K562 (cell line): Measurements from ENCODE around the gene PRSS53. TPM values are rescaled to one million over a fixed set of nuclear protein-coding genes. Genes with fewer than 3 reads are reported as not detected.

Source experiments
- ARID1B ChIP-seq: fragments of 450-650 bp; IDR thresholded peaks from 2 replicates; pipeline ENCODE4 v1.6.1; 2016; ENCODE audit warnings: antibody characterized with exemption, mild to moderate bottlenecking, inconsistent platforms
- CBX1 ChIP-seq: sonication (generic); IDR thresholded peaks from 2 replicates; pipeline ENCODE4 v1.6.1; 2016; ENCODE audit warnings: antibody characterized with exemption, low read depth, mild to moderate bottlenecking
- CTBP1 ChIP-seq: fragments of 450-650 bp; IDR thresholded peaks from 2 replicates; pipeline ENCODE4 v1.6.1; 2016; ENCODE audit warnings: borderline replicate concordance
- HCFC1 ChIP-seq: IDR thresholded peaks from 2 replicates; pipeline ENCODE4 v1.6.1; 2012; ENCODE audit warnings: low read depth, low read length, improper control_type of control experiment
- HDAC1 ChIP-seq, 2 experiments: fragments of 450-650 bp; IDR thresholded peaks; 2 replicates each; pipeline ENCODE4 v1.6.1; 2016 to 2017; ENCODE audit warnings: inconsistent platforms in 1 of 2, mild to moderate bottlenecking in 1 of 2, moderate library complexity in 1 of 2
- HDAC2 ChIP-seq: fragments of 450-650 bp; IDR thresholded peaks from 2 replicates; pipeline ENCODE4 v1.6.1; 2016; ENCODE audit warnings: mild to moderate bottlenecking
- KDM1A ChIP-seq, 2 experiments: fragments of 450-650 bp; IDR thresholded peaks; 2 replicates each; pipeline ENCODE4 v1.6.1; 2016; ENCODE audit warnings: mild to moderate bottlenecking in 2 of 2
- MXD1 ChIP-seq: fragments of 250-450 bp; sonication (Bioruptor Pico); IDR thresholded peaks from 2 replicates; pipeline ENCODE4 v1.8.0; 2021; ENCODE audit warnings: borderline replicate concordance, mild to moderate bottlenecking, moderate library complexity; ENCODE audit not compliant: poor library complexity, severe bottlenecking
- NFATC3 ChIP-seq: fragments of 450-650 bp; IDR thresholded peaks from 2 replicates; pipeline ENCODE4 v1.6.1; 2017; ENCODE audit warnings: mild to moderate bottlenecking
- NR0B1 ChIP-seq: fragments of 450-650 bp; IDR thresholded peaks from one replicate; pipeline ENCODE4 v1.6.1; 2018; ENCODE audit warnings: mild to moderate bottlenecking, moderate library complexity; ENCODE audit not compliant: partially characterized antibody
- PBX2 ChIP-seq, 2 experiments: IDR thresholded peaks in 1 of 2; conservative IDR thresholded peaks in 1 of 2; 2 replicates each; pipeline ENCODE4 v1.6.1; 2016; ENCODE audit warnings: low read depth in 2 of 2, mild to moderate bottlenecking in 1 of 2, missing compliant biosample characterization in 1 of 2, missing genetic modification characterization in 1 of 2, moderate library complexity in 1 of 2
- PHB ChIP-seq: fragments of 250-450 bp; sonication (Bioruptor Pico); IDR thresholded peaks from 2 replicates; pipeline ENCODE4 v1.5.0; 2021
- PTRF ChIP-seq: fragments of 450-650 bp; IDR thresholded peaks from 2 replicates; pipeline ENCODE4 v1.6.1; 2016; ENCODE audit warnings: mild to moderate bottlenecking, missing genetic modification characterization, missing compliant biosample characterization
- RCOR1 ChIP-seq, 2 experiments: IDR thresholded peaks; 2 replicates each; pipeline ENCODE4 v1.6.1; 2012; ENCODE audit warnings: low read depth in 2 of 2, low read length in 2 of 2, borderline replicate concordance in 1 of 2, improper control_type of control experiment in 1 of 2
- SMARCE1 ChIP-seq: fragments of 450-650 bp; IDR thresholded peaks from 2 replicates; pipeline ENCODE4 v1.7.1; 2016; ENCODE audit warnings: mild to moderate bottlenecking
- THRB ChIP-seq: fragments of 450-650 bp; formaldehyde crosslinking; conservative IDR thresholded peaks from 2 replicates; pipeline ENCODE4 v1.4.0; 2022; ENCODE audit warnings: mild to moderate bottlenecking, missing genetic modification characterization
- VEZF1 ChIP-seq: fragments of 200-800 bp; sonication (Bioruptor generic); IDR thresholded peaks from 2 replicates; pipeline ENCODE4 v1.6.1; 2017; ENCODE audit warnings: missing genetic modification characterization, missing compliant biosample characterization
- YBX1 ChIP-seq: fragments of 450-650 bp; IDR thresholded peaks from 2 replicates; pipeline ENCODE4 v1.7.1; 2016; ENCODE audit warnings: mild to moderate bottlenecking
- ZBTB7A ChIP-seq: IDR thresholded peaks from 2 replicates; pipeline ENCODE4 v1.6.1; 2011; ENCODE audit warnings: low read depth, mild to moderate bottlenecking, low read length, moderate library complexity, borderline replicate concordance; ENCODE audit not compliant: control insufficient read depth
- ZNF311 ChIP-seq: fragments of 250-450 bp; sonication (Bioruptor Pico); IDR thresholded peaks from 2 replicates; pipeline ENCODE4 v1.4.0; 2020; ENCODE audit warnings: mild to moderate bottlenecking, moderate library complexity
- ZNF41 ChIP-seq: fragments of 250-450 bp; sonication (Bioruptor Pico); conservative IDR thresholded peaks from 2 replicates; pipeline ENCODE4 v1.4.0; 2020; ENCODE audit warnings: mild to moderate bottlenecking
- ZNF507 ChIP-seq: conservative IDR thresholded peaks from 2 replicates; pipeline ENCODE4 v1.6.1; 2017; ENCODE audit warnings: missing genetic modification characterization, missing compliant biosample characterization
- ZNF77 ChIP-seq: fragments of 250-450 bp; sonication (Bioruptor Pico); IDR thresholded peaks from 2 replicates; pipeline ENCODE4 v1.5.0; 2020
- polyA plus RNA-seq, 8 experiments: library from polyadenylated mRNA; depleted of rRNA in 4 of 8; stranded (reverse) in 5 of 8; unstranded in 3 of 8; fragments of >200 nt; fragmentation: Nextera tagmentation in 2 of 8; fragmentation: Illumina TruSeq in 1 of 8; extraction: Ambion mirVana in 2 of 8; extraction: Trizol in 1 of 8; gene quantifications; 2 replicates each; pipeline versions ENCODE4 v1.2.1 to v1.2.3, GENCODE V29; 2011 to 2014; ENCODE audit warnings: inconsistent platforms in 1 of 8, missing spikeins in 1 of 8
- total RNA-seq, 7 experiments: library from RNA; depleted of rRNA in 6 of 7; stranded (reverse); fragments of >200 nt in 6 of 7; fragmentation: Illumina TruSeq in 2 of 7; extraction: Trizol in 2 of 7; gene quantifications; 2 replicates each; pipeline versions ENCODE4 v1.2.1 to v1.2.3, GENCODE V29; 2011 to 2021; ENCODE audit warnings: low replicate concordance in 1 of 7

The PRSS53 gene
- total and polyA plus RNA-seq, 9 of the 15 experiments (the other 6 are each of a cell fraction or from before 2014, with no cell fraction given), result 0.40 to 1.9 (median 0.78) TPM; not detected in 2

- TF ChIP-seq RCOR1 (IDR thresholded peaks at IDR 0.05; ENCODE audit: borderline replicate concordance in 1 of 2, low read depth in 2 of 2, low read length in 2 of 2), result peak in 1 of 2 experiments; percentile 79; a peak in 1 of 4 replicates
- no peak for TF ChIP-seq PBX2 (CRISPR knock-in tag; IDR thresholded peaks at IDR 0.05; ENCODE audit: low read depth)
- no peak for TF ChIP-seq PBX2 (tag; conservative IDR thresholded peaks at IDR 0.05; ENCODE audit: low read depth)
- TF ChIP-seq ZNF311 (CRISPR knock-in tag), result no peak
- TF ChIP-seq ZNF507 (tag), result no peak
- TF ChIP-seq CTBP1, result peak; percentile 75; the same call in 1 of the 2 replicates
- no peak for TF ChIP-seq HCFC1
- no peak for TF ChIP-seq SMARCE1
- TF ChIP-seq ZNF77 (CRISPR knock-in tag), result no peak
- no peak for TF ChIP-seq YBX1
- no peak for TF ChIP-seq THRB (CRISPR knock-in tag)
- no peak for TF ChIP-seq HDAC2
- TF ChIP-seq MXD1, result no peak
- TF ChIP-seq ZBTB7A, result no peak
- peak; percentile 53; the same call in 1 of the 2 replicates for TF ChIP-seq ARID1B
- no peak for TF ChIP-seq ZNF41
- no peak for TF ChIP-seq HDAC1 (IDR thresholded peaks at IDR 0.05)
- no peak for TF ChIP-seq CBX1
- peak; percentile 66 to 71; a peak in 3 of 4 replicates for TF ChIP-seq KDM1A (IDR thresholded peaks at IDR 0.05)
- TF ChIP-seq NFATC3, result no peak
- peak; percentile 30; the same call in 1 of the 2 replicates for TF ChIP-seq VEZF1
- no peak for TF ChIP-seq PHB (CRISPR knock-in tag)
- no peak for TF ChIP-seq PTRF (tag)
- TF ChIP-seq NR0B1, result no peak
Observed at GRCh38 chr16:31052114-31052513, 36.6 kb downstream of the PRSS53 start (continued).
